ENCODE data around the gene DLGAP1.

DNA sequence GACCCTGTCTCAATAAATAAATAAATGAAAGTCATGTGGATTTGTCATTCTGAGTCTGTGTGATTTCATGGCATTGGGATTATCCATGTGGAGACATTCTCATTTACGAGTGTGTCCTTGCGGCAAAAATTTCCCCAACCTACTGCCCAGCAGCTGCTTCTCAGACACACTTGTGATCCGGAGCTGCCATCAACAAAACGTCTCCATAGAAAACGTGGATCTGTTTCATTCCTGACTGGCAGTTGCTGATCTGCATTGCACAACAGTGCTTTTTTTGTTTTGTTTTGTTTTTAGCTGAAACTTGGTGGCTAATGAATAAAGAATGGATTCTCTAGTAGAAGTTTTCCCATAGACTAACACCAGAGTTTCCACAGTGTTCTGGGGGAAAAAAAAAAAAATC, 930.4 kb downstream of the DLGAP1 start:
- no peak for TF ChIP-seq POLR2A (IDR thresholded peaks at IDR 0.05)
- TF ChIP-seq, protein P1, sequence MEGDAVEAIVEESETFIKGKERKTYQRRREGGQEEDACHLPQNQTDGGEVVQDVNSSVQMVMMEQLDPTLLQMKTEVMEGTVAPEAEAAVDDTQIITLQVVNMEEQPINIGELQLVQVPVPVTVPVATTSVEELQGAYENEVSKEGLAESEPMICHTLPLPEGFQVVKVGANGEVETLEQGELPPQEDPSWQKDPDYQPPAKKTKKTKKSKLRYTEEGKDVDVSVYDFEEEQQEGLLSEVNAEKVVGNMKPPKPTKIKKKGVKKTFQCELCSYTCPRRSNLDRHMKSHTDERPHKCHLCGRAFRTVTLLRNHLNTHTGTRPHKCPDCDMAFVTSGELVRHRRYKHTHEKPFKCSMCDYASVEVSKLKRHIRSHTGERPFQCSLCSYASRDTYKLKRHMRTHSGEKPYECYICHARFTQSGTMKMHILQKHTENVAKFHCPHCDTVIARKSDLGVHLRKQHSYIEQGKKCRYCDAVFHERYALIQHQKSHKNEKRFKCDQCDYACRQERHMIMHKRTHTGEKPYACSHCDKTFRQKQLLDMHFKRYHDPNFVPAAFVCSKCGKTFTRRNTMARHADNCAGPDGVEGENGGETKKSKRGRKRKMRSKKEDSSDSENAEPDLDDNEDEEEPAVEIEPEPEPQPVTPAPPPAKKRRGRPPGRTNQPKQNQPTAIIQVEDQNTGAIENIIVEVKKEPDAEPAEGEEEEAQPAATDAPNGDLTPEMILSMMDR (IDR thresholded peaks at IDR 0.05) = no peak
